Measurements from ENCODE around the gene FAM187B.

DNA sequence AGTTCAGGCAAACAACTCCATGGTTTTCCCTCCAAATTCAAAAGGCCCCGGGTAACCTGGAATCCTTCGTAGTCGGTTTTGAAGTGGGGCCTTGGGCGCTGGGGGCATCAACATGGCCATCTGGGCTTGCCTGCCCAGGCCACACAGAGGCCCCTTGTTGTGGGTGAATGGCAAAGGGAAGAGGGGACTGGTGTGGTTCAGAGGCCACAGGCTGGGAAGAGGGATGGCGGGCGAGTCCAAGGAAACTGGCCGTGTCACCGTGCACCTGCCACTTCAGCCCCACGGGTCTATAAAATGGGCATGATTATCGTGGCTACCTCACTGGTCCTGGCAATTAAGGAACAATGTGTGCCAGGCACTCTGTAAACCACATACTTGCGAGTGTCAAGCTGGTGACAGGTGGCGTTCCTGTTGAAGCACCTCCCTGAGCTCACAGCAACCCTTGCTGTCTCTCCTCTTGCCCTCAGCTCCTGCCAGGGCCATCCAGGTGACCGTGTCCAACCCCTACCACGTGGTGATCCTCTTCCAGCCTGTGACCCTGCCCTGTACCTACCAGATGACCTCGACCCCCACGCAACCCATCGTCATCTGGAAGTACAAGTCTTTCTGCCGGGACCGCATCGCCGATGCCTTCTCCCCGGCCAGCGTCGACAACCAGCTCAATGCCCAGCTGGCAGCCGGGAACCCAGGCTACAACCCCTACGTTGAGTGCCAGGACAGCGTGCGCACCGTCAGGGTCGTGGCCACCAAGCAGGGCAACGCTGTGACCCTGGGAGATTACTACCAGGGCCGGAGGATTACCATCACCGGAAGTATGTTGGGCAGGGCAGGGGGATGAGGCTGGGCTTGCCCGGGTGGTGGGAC is 21.5 kb upstream of the FAM187B start:
- TF ChIP-seq, protein P1, sequence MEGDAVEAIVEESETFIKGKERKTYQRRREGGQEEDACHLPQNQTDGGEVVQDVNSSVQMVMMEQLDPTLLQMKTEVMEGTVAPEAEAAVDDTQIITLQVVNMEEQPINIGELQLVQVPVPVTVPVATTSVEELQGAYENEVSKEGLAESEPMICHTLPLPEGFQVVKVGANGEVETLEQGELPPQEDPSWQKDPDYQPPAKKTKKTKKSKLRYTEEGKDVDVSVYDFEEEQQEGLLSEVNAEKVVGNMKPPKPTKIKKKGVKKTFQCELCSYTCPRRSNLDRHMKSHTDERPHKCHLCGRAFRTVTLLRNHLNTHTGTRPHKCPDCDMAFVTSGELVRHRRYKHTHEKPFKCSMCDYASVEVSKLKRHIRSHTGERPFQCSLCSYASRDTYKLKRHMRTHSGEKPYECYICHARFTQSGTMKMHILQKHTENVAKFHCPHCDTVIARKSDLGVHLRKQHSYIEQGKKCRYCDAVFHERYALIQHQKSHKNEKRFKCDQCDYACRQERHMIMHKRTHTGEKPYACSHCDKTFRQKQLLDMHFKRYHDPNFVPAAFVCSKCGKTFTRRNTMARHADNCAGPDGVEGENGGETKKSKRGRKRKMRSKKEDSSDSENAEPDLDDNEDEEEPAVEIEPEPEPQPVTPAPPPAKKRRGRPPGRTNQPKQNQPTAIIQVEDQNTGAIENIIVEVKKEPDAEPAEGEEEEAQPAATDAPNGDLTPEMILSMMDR (IDR thresholded peaks at IDR 0.05; ENCODE audit: insufficient read depth, low read length): no peak
- no peak for TF ChIP-seq POLR2AphosphoS5 (IDR thresholded peaks at IDR 0.05; ENCODE audit: low read depth)
- TF ChIP-seq, protein P2, sequence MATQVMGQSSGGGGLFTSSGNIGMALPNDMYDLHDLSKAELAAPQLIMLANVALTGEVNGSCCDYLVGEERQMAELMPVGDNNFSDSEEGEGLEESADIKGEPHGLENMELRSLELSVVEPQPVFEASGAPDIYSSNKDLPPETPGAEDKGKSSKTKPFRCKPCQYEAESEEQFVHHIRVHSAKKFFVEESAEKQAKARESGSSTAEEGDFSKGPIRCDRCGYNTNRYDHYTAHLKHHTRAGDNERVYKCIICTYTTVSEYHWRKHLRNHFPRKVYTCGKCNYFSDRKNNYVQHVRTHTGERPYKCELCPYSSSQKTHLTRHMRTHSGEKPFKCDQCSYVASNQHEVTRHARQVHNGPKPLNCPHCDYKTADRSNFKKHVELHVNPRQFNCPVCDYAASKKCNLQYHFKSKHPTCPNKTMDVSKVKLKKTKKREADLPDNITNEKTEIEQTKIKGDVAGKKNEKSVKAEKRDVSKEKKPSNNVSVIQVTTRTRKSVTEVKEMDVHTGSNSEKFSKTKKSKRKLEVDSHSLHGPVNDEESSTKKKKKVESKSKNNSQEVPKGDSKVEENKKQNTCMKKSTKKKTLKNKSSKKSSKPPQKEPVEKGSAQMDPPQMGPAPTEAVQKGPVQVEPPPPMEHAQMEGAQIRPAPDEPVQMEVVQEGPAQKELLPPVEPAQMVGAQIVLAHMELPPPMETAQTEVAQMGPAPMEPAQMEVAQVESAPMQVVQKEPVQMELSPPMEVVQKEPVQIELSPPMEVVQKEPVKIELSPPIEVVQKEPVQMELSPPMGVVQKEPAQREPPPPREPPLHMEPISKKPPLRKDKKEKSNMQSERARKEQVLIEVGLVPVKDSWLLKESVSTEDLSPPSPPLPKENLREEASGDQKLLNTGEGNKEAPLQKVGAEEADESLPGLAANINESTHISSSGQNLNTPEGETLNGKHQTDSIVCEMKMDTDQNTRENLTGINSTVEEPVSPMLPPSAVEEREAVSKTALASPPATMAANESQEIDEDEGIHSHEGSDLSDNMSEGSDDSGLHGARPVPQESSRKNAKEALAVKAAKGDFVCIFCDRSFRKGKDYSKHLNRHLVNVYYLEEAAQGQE (IDR thresholded peaks at IDR 0.05; ENCODE audit: insufficient replicate concordance, low read depth): no peak

Data from HL-60 (cell line).